AG08396 (cell line): ENCODE data around the gene TMEM214.
"Not testable (repeated sequence)": the region's sequence is repeated elsewhere in the genome, so short reads cannot be mapped to it uniquely, and the experiment has no call there.

Source experiments
- DNase-seq: peaks from one replicate; pipeline ENCODE4 v3.0.0; 2012; ENCODE audit warnings: low spot score, mixed read lengths

Gene TMEM214

DNA sequence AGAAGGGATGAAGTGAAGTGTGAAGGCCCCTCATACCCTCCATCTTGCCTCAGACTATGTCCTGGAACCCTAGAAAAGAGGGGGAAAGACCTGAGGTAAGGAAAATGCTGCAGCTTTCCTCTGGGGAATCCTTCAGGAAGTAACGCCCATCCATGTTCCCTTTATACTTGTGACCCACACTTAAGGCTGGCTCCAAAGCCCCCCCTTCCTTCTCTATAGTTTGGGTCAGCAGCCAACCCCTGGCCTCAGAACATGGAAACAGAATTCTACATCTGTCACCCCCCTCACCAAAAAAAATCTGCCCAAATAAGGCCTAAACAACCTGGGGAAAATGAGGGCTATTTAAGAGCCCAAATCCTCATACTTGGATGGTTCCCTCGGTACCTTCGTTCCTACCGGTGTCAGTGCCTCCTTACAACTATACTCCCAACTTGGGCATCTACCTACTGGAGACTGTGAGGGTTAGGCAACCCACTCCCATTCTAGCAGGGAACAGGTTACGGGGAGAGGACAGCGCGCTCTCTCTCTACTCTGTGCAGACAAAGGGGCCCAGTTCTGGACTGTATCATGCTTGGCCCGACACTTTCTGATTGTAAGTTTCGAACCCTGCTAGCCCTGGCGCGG, 38.0 kb downstream of the TMEM214 start:
- no peak for DNase-seq

DNA sequence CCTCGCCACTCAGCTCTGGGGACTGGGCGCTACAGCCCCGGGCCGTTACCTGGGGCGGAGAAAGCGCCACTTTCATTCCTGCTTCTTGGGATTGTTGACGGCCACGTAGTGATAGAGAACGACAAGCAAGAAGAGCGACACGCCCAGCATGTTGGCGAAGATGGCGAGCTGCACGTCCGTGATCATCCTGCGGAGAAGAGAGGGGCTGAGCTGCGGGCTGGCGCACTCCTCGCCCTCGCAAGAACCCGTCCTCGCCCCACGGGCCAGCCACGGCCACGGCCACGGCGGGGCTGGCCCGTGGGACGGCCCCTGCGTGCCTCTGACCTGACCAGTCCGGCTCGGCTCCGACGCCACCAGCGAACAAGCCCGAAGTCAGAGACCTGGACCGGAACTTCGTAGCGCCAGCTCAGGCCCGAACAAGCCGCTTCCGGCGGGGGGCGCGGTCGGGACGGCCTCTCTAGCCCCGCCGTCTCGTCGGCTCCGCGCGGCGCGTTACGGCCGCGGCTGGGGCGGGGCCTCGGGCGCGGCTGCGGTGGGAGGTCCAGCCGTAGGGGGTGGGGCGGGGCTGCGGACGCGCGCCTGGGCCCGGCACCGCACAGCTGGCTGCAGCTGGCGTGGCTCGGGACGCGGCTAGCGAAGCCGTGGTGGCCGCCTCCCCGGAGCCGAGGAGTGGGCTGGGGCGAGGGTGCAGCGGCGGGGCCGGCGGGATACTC, 38.7 kb downstream of the TMEM214 start, which contains the start of gene OST4:
Gene OST4 (minus strand): TSS at position 378 of the 713 bp plus-strand sequence.
- peak; percentile 97 for DNase-seq

GRCh38 chr2:27071990-27072830, 39.4 kb downstream of the TMEM214 start:
- DNase-seq = peak; percentile 48

GRCh38 chr2:27072920-27073319, 40.2 kb downstream of the TMEM214 start:
- DNase-seq = no peak

GRCh38 chr2:27073782-27074181, 41.0 kb downstream of the TMEM214 start:
- DNase-seq = no peak

DNA sequence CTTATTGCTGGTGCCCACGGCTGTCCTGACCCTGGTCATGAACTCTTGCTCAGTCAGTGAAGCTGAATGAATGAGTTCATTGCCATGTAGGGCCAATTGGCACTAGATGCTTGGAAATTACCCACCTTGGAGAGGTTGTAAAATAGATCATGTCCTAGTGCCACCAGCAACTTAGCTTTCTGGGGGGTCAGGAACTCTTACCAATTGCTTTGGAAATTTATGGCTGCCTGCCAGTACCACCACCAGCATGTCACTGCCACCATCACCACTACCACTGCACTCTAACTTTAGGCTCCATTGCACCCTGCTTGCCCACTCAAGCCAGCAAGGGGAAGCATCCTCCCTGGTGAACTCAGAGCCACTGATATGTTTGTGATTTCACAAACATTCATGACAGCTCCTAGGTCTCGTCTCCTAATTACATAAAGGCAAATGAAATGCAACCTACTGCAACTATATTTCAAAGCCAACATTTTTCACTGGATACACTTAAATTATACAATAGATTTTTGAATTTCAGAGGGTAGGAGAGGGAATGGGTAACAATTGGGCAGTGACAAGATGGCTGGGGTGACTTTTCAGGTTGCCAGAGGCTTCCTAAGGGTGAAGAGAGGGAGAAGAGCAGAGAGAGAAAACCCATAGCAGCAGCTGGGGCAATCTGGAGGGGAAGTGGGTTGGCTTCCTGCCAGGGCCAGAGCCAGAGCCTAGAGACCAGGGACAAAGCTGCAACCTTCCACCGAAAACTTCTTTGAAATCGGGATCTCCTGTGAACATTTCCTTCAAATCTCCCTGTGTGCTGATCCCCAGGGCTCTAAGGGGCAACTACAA, 42.2 kb downstream of the TMEM214 start:
- DNase-seq = no peak

- DNase-seq = not testable (repeated sequence)
Observed at GRCh38 chr2:27075566-27075871, 42.8 kb downstream of the TMEM214 start.

DNA sequence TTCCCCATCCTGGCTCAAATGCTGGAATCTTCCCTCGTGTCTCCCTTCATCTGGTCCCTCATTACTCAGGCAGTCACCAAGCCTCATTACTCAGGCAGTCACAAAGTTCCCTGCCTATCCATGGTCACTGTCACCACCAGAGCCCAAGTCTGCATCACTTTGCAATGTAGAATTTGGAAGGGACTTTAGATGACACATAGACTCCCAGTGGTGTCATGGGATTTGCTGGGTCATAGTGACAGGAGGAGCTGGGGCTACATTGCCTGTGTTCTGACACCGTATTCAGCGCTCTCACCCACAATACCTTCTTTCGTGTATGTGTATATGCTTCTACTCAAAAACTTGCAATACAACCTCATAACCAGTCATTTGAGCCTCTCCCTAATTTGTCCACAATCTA, 43.6 kb downstream of the TMEM214 start:
- no peak for DNase-seq

DNA sequence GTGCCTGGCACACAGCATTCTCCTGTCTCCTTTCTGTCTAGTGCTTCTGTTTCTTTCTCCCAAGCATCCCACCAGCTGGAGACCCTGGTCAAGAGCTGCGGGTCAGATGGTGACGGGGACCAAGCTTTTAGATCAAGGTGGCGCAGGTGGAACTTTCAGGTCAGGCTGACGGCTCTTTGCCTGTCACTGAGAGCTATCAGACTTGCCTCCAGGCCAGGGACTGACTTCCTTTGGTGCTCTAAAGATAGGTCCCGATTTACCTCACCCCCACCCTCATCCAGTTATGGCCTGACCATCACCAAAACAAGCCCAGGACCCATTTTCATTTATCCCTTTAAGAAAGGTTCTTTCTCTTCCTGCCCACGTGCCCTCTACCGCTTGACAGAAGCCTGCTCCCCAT, 44.5 kb downstream of the TMEM214 start:
- DNase-seq = no peak

DNA sequence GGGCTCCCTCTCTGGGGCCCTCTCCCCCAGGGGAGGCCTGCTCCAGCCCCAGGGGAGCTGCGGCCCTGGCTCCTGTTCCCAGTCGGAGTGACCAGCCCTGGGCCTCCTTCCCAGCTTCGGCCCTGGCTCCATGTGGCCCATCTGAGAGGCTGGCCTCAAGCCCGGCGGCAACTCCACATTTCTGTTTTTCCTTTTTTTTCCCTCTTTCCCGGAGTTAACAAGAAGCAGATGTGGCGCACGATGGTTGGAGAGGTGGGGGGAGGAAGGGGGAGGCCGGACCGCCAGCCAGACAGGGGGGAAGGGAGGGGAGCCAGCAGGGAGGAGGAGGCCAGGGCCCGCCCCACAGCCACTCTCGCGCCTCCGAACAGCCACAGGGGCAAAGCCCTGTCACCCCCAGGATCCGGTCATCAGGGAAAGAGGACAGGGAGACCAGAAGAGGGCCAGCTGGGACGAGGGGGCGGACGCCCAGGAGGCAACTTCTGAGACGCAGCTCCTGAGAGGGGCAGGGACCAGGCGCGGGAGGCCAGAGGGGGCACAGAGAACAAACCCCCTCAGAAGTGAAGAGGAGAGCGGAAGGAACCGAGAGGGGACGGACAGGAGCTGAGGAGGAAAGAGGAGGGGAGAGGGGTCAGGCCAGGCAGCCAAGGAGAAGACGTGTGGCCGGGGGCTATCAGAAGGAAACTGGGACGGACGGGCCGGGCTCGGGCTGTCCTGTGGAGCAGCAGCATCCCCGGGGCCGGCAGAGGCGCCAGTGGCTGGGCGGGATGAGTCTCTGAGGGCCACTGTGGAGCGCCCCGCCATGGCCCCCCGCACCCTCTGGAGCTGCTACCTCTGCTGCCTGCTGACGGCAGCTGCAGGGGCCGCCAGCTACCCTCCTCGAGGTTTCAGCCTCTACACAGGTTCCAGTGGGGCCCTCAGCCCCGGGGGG, 45.8 kb downstream of the TMEM214 start, which contains the start of gene EMILIN1:
Gene EMILIN1 (plus strand): TSS at position 349 of the 928 bp plus-strand sequence. CDS start 451 bp downstream, at position 800.
- peak; percentile 90 for DNase-seq

- DNase-seq = peak; percentile 40
Observed at GRCh38 chr2:27079233-27080139, 46.7 kb downstream of the TMEM214 start.

DNA sequence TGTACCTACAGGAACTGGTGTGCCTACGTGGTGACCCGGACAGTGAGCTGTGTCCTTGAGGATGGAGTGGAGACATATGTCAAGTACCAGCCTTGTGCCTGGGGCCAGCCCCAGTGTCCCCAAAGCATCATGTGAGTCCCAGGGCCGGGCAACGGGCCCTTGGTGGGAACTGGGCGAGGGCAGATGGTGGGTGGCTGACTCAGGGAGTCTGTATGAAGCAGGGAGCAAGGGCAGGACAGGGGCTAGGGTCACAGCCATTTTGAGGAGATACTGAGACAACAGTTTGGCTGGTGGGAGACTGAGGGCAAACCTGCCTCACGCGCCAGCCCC, 47.3 kb downstream of the TMEM214 start:
- DNase-seq = peak; percentile 33

GRCh38 chr2:27080603-27080936, 47.8 kb downstream of the TMEM214 start:
- DNase-seq = no peak

GRCh38 chr2:27081984-27082772, 49.4 kb downstream of the TMEM214 start:
- DNase-seq = no peak

- DNase-seq = no peak
Observed at GRCh38 chr2:27082773-27083409, 50.1 kb downstream of the TMEM214 start.

GRCh38 chr2:27083410-27084296, 50.9 kb downstream of the TMEM214 start:
- no peak for DNase-seq

DNA sequence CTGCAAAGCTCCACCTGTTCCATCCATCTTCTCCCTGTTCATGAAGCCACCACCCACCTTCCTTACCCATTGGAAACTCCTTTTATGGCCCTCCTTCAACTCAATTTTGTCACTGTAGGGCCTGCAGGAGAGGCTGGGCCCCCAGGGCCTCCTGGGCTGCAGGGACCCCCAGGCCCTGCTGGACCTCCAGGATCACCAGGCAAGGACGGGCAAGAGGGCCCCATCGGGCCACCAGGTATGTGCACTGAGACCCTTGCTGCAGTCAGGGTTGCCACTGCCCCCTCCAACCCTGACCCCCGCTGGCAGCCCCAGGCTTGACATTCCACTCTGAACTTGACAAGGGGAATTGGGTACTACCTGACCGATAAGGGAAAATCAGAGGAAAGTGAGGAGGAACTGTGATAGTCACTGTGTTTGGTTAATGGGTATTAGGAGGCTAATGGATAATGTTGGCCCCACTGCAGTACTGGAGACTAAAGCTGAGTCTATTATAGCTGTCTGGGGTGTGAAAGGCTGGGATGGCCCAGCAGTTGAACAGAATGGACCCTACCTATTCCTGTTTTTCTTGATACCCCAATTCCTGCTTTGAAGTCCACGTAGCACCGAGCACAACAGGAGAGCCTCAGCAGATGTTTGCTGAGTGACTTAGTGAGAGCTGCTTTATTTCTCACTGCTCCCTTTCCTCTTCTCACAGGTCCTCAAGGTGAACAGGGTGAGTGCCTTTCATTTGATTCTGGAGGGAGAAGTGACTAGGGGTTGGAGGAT, 51.7 kb downstream of the TMEM214 start:
- DNase-seq = no peak
